Measurements from ENCODE around the gene RXRA. TPM values are rescaled to one million over a fixed set of nuclear protein-coding genes. Genes with fewer than 3 reads are reported as not detected.

The RXRA gene
- polyA plus RNA-seq, 1 experiment = 12.0 TPM

DNA sequence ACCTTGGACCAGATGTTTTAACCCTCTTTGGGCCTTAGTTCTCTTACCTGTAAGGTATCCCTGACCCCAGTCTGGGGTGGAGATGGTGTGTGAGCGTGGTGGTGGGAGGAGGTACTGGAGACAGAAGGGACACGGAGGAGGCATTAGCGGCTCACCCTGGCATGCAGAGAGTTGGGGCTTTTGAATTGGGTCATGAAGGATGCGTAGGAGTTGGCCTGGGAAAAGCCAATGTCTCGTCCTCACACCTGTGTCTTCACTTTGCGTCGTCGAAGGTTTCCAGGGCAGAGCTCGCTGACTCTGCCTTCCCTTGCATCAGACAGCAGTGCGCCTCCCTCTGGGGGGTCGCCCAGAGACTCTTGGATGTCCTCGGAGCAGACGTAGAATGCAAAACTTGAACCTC lies 11.2 kb downstream of the RXRA start:
- DNase-seq (ENCODE audit: low read depth) = no peak
- H3K27me3 ChIP-seq (ENCODE audit: control insufficient read depth, insufficient read depth, low read length) = no peaks in the 10 kb centered on the region
- peaks cover 2% of the 10 kb centered on the region; the same call in 1 of the 2 replicates for H3K36me3 ChIP-seq (ENCODE audit: control insufficient read depth, insufficient read depth, low read length)
- TF ChIP-seq, protein P1, sequence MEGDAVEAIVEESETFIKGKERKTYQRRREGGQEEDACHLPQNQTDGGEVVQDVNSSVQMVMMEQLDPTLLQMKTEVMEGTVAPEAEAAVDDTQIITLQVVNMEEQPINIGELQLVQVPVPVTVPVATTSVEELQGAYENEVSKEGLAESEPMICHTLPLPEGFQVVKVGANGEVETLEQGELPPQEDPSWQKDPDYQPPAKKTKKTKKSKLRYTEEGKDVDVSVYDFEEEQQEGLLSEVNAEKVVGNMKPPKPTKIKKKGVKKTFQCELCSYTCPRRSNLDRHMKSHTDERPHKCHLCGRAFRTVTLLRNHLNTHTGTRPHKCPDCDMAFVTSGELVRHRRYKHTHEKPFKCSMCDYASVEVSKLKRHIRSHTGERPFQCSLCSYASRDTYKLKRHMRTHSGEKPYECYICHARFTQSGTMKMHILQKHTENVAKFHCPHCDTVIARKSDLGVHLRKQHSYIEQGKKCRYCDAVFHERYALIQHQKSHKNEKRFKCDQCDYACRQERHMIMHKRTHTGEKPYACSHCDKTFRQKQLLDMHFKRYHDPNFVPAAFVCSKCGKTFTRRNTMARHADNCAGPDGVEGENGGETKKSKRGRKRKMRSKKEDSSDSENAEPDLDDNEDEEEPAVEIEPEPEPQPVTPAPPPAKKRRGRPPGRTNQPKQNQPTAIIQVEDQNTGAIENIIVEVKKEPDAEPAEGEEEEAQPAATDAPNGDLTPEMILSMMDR (IDR thresholded peaks at IDR 0.05; ENCODE audit: insufficient read depth, low read depth, low read length) = no peak
- POLR2A ChIA-PET = no interaction called here
- no peak overlapping the region for H3K4me3 ChIP-seq (ENCODE audit: low read depth, low read length)
- CTCF ChIA-PET = no interaction called here

DNA sequence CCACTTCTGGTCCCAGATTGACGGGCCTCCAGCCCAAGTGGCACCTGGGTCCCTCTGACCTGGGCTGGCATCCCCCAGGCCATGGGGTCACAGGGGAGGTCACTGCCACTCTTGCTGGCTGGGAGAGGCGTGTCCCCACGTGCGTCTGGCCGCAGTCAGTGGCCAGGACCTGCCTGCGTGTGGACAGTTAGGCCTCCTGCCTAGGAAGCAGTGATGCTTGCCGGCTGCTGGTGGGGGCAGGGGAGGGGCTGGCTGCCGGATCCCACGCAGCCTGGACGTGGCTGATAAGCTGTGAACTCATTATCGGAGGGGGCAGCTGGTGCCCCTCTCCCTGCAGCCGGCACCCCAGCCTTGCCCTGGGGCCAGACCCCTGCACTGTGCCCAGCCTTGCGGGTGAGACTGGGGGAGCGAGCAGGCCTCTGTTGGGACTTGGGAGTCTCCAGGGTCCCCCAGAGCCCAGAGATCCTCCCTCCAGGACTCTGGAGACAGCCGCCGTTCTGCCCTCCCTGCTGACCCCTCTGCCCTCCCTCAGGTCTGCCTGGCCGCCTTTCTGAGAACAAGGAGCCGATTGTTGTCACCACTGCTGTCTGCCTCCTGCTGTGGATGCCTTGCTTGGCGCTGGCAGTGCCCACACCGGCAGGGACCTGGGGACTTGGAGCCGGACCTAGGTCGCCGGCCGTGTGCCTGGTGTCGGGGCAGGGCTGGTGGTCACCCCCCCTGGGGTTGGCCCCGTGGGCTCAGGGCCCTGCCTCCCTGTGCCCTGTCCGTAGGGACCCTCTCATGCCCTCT lies 12.3 kb downstream of the RXRA start:
- TF ChIP-seq, protein P1 (IDR thresholded peaks at IDR 0.05; ENCODE audit: insufficient read depth, low read depth, low read length) = no peak
- Histone ChIP-seq H3K27me3 (ENCODE audit: control insufficient read depth, insufficient read depth, low read length) (no peaks in the 10 kb centered on the region), H3K36me3 (ENCODE audit: control insufficient read depth, insufficient read depth, low read length) (peaks cover 2% of the 10 kb centered on the region; the same call in 1 of the 2 replicates), H3K4me3 (ENCODE audit: low read depth, low read length) (no peak overlapping the region)
- ChIA-PET CTCF (no interaction called here), POLR2A (no interaction called here)
- DNase-seq (ENCODE audit: low read depth) = no peak

DNA sequence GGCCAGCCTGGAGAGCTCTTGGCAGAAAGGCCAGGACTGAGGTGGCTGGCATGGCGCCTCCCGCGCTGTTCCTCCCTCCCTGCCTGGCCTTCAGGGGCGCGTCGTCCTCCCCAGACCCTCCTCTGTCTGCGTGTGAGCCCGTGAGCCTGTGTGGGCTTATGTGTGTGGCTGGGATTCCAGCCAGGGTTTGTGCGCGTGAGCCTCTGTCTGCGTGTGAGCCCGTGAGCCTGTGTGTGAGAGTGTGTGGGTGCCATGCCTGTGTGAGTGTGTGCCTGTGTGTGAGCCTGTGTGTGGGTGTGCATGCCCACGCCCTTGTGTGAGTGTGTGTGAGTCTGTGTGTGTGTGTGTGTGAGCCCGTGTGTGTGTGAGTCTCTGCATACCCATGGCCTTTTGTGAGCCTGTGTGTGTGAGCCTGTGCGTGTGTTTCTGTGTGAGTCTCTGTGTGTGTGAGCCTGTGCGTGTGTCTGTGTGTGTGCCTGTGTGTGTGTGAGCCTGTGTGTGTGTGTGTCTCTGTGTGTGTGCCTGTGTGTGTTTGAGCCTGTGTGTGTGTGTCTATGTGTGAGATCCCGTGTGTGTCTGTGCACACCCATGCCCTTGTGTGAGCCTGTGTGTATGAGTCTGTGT lies 13.0 kb downstream of the RXRA start:
- Histone ChIP-seq H3K4me3 (ENCODE audit: low read depth, low read length) (no peak overlapping the region), H3K36me3 (ENCODE audit: control insufficient read depth, insufficient read depth, low read length) (peaks cover 2% of the 10 kb centered on the region; the same call in 1 of the 2 replicates), H3K27me3 (ENCODE audit: control insufficient read depth, insufficient read depth, low read length) (no peaks in the 10 kb centered on the region)
- ChIA-PET POLR2A (no interaction called here), CTCF (no interaction called here)
- TF ChIP-seq, protein P1 (IDR thresholded peaks at IDR 0.05; ENCODE audit: insufficient read depth, low read depth, low read length) = no peak
- DNase-seq (ENCODE audit: low read depth) = no peak

DNA sequence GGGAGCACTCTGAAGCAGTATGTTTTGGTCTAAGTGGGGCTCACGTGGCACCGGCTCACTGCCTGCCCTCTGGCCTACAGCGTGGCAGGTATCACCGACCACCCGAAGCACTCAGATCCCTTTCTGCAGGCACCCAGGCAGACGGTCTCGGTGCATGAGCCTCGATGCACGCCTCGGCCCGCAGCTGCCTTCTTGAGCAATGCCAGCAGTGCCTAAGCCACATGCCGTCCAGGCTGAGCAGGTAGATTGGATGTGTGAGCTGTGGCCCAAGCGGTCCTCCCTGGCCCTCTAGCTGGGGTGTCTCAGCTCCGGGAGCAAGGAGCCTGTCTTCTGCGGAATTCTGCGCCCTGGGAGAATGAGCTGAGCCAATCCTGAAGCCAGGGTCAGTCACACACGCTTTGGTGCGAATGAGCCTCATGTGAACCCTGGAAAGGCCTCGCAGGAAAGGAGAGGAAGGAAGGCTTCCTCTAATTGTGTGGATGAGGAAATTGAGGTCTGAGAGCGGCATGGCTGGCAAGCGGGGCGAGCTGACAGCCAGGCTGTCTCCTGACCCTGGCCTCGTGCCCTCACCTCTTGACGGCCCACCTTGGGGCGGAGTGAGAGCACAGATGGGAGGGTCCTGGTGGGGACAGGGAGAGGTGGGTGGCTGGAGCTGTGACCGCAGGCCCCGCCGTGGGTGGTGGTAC lies 14.4 kb downstream of the RXRA start:
- H3K27me3 ChIP-seq (ENCODE audit: control insufficient read depth, insufficient read depth, low read length) = no peaks in the 10 kb centered on the region
- H3K4me3 ChIP-seq (ENCODE audit: low read depth, low read length) = no peak overlapping the region
- POLR2A ChIA-PET = no interaction called here
- no peak for DNase-seq (ENCODE audit: low read depth)
- CTCF ChIA-PET = interaction anchor here (0.6 to 1.3 kb wide), 2 partner anchors 12 to 170 kb away, joined by 3 to 5 read pairs; no protein-coding TSS in a partner anchor
- TF ChIP-seq, protein P1 (IDR thresholded peaks at IDR 0.05; ENCODE audit: insufficient read depth, low read depth, low read length) = no peak
- H3K36me3 ChIP-seq (ENCODE audit: control insufficient read depth, insufficient read depth, low read length) = peaks cover 2% of the 10 kb centered on the region; the same call in 1 of the 2 replicates

DNA sequence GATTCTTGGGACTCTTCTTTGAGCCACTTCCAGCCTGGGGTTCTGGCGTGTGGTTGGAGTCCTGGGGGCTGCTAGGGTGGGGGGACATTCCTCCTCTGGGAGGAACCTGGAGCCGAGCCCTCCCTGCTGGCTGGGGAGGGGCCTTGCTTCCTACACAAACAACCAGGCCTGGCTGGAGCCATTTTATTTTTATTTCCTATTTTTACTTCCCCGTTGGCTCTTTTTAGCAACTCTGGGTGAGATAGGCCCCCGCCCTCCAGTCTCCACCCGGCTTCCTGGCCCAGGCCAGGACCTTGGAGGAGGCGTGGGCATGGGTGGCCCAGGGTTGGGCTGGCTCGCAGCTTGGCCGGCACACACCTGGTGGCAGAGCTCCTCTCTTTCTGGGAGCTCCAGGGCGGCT lies 15.1 kb downstream of the RXRA start:
- CTCF ChIA-PET = interaction anchor here (0.6 to 1.3 kb wide), 2 partner anchors 12 to 171 kb away, joined by 3 to 5 read pairs; no protein-coding TSS in a partner anchor
- peaks cover 2% of the 10 kb centered on the region; the same call in 1 of the 2 replicates for H3K36me3 ChIP-seq (ENCODE audit: control insufficient read depth, insufficient read depth, low read length)
- POLR2A ChIA-PET = no interaction called here
- no peak for DNase-seq (ENCODE audit: low read depth)
- TF ChIP-seq, protein P1 (IDR thresholded peaks at IDR 0.05; ENCODE audit: insufficient read depth, low read depth, low read length) = no peak
- no peak overlapping the region for H3K4me3 ChIP-seq (ENCODE audit: low read depth, low read length)
- no peaks in the 10 kb centered on the region for H3K27me3 ChIP-seq (ENCODE audit: control insufficient read depth, insufficient read depth, low read length)
